ENCODE data around the gene TOPAZ1. TPM values are rescaled to one million over a fixed set of nuclear protein-coding genes. Genes with fewer than 3 reads are reported as not detected.
A peak's percentile ranks its signal among the peaks of the same experiment; 100 is the strongest.

The TOPAZ1 gene
- total RNA-seq, 1 donor from 2014 or later = not detected

GRCh38 chr3:44242721-44243120 lies 1.0 kb downstream of the TOPAZ1 start:
- DNase-seq (ENCODE audit: low read depth in 2 of 2) = no peak

- DNase-seq (ENCODE audit: low read depth in 2 of 2) = no peak
Observed at GRCh38 chr3:44248152-44248551, 6.5 kb downstream of the TOPAZ1 start.

- peak; percentile 36 to 84 for DNase-seq (ENCODE audit: low read depth in 2 of 2)
Observed at GRCh38 chr3:44252332-44252959, 10.8 kb downstream of the TOPAZ1 start.

- DNase-seq (ENCODE audit: low read depth in 2 of 2) = no peak
Observed at GRCh38 chr3:44259404-44259803, 17.7 kb downstream of the TOPAZ1 start.

- no peak for DNase-seq (ENCODE audit: low read depth in 2 of 2)
Observed at GRCh38 chr3:44264146-44264545, 22.5 kb downstream of the TOPAZ1 start.

- no peak for DNase-seq (ENCODE audit: low read depth in 2 of 2)
Observed at GRCh38 chr3:44265815-44266214, 24.1 kb downstream of the TOPAZ1 start.

- no peak for DNase-seq (ENCODE audit: low read depth in 2 of 2)
Observed at GRCh38 chr3:44272191-44272590, 30.5 kb downstream of the TOPAZ1 start.

- no peak for DNase-seq (ENCODE audit: low read depth in 2 of 2)
Observed at GRCh38 chr3:44277925-44278324, 36.2 kb downstream of the TOPAZ1 start.

GRCh38 chr3:44280077-44280476 lies 38.4 kb downstream of the TOPAZ1 start:
- DNase-seq (ENCODE audit: low read depth in 2 of 2) = no peak

GRCh38 chr3:44280631-44281030 lies 38.9 kb downstream of the TOPAZ1 start:
- DNase-seq (ENCODE audit: low read depth in 2 of 2) = no peak

GRCh38 chr3:44284949-44285348 lies 43.3 kb downstream of the TOPAZ1 start:
- no peak for DNase-seq (ENCODE audit: low read depth in 2 of 2)

- DNase-seq (ENCODE audit: low read depth in 2 of 2) = no peak
Observed at GRCh38 chr3:44289882-44290462, 48.3 kb downstream of the TOPAZ1 start.

GRCh38 chr3:44292276-44292675 lies 50.6 kb downstream of the TOPAZ1 start:
- DNase-seq (ENCODE audit: low read depth in 2 of 2) = no peak

- DNase-seq (ENCODE audit: low read depth in 2 of 2) = no peak
Observed at GRCh38 chr3:44292947-44293346, 51.3 kb downstream of the TOPAZ1 start.

- DNase-seq (ENCODE audit: low read depth in 2 of 2) = no peak
Observed at GRCh38 chr3:44297255-44297654, 55.6 kb downstream of the TOPAZ1 start.

GRCh38 chr3:44301746-44302145 lies 60.1 kb downstream of the TOPAZ1 start:
- no peak for DNase-seq (ENCODE audit: low read depth in 2 of 2)

- no peak for DNase-seq (ENCODE audit: low read depth in 2 of 2)
Observed at GRCh38 chr3:44309500-44309899, 67.8 kb downstream of the TOPAZ1 start.

GRCh38 chr3:44318891-44319311 lies 77.2 kb downstream of the TOPAZ1 start:
- peak in 1 of 2 donors; percentile 0 for DNase-seq (ENCODE audit: low read depth in 2 of 2)

GRCh38 chr3:44321335-44321734 lies 79.6 kb downstream of the TOPAZ1 start:
- no peak for DNase-seq (ENCODE audit: low read depth in 2 of 2)

GRCh38 chr3:44323341-44323955 lies 81.8 kb downstream of the TOPAZ1 start:
- DNase-seq (ENCODE audit: low read depth in 2 of 2) = peak; percentile 62 to 64

GRCh38 chr3:44324584-44324983 lies 82.9 kb downstream of the TOPAZ1 start:
- DNase-seq (ENCODE audit: low read depth in 2 of 2) = no peak

GRCh38 chr3:44326019-44326418 lies 84.3 kb downstream of the TOPAZ1 start:
- peak in 1 of 2 donors; percentile 28 for DNase-seq (ENCODE audit: low read depth in 2 of 2)

GRCh38 chr3:44326515-44326914 lies 84.8 kb downstream of the TOPAZ1 start:
- no peak for DNase-seq (ENCODE audit: low read depth in 2 of 2)

Measured in dermis microvascular lymphatic vessel endothelial cell (primary cell).